ENCODE results near the gene EFCAB6.

EFCAB6 gene

DNA sequence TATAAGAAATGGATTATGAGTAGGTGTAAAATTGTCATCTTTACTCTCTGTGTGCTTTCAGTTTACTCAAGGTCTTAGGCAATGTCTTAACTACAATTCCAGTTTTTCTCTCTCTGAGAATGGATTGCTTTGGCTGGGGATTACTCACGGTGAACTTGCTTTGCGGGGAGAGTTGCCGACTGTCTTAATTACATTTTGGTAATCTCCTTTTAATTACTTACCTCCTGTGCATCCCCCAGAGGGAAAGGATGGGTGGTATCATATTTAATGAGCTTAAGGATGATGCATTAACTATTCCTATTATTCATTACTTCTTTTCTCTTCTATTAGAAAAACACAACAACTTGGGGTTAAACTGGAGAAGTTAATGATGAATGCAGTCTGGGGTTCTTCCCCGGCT is 240.9 kb downstream of the EFCAB6 start:
- in situ Hi-C loops (cut with HindIII; ENCODE audit: low pct_ligation_motif_present, low sequenced_read_pairs), result no loop called here
- no peaks in the 10 kb centered on the region for H3K36me3 ChIP-seq (replicated peaks)

GRCh38 chr22:43570531-43571165 is 241.5 kb downstream of the EFCAB6 start:
- in situ Hi-C loops (cut with HindIII; ENCODE audit: low pct_ligation_motif_present, low sequenced_read_pairs), result no loop called here
- Histone ChIP-seq H3K27ac (no peak overlapping the region), H3K27me3 (replicated peaks) (no peaks in the 10 kb centered on the region), H3K4me3 (ENCODE audit: low read depth, low read length) (no peak overlapping the region), H3K36me3 (replicated peaks) (no peaks in the 10 kb centered on the region)
- DNase-seq, result no peak
- TF ChIP-seq CTCF (IDR thresholded peaks at IDR 0.05; ENCODE audit: low read depth, low read length, missing control alignments), result no peak

More for the DNA sequence above, 240.9 kb downstream of the EFCAB6 start:
- DNase-seq, result no peak
- Histone ChIP-seq H3K4me3 (ENCODE audit: low read depth, low read length) (no peak overlapping the region), H3K27ac (no peak overlapping the region), H3K27me3 (replicated peaks) (no peaks in the 10 kb centered on the region)
- TF ChIP-seq CTCF (IDR thresholded peaks at IDR 0.05; ENCODE audit: low read depth, low read length, missing control alignments), result no peak

DNA sequence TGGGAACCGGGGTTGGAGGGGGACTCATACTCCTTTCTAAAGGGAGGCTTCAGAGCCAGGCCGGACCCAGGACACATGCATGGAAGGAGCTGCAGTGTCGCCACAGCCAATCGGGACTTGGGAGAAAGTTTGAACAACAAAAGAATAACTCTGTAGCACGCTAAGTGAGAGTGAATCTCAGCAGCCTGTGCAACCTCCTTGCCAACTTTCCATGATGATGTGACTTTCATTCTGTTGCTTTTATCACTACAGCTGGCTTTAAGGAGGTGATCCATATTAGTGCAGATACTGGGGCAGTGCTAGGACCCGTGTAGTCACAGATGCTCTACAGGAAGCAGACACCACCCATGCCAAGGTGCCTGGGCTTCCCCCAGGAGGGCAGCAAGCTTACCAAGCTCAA is 243.0 kb downstream of the EFCAB6 start:
- DNase-seq, result no peak
- in situ Hi-C loops (cut with HindIII; ENCODE audit: low pct_ligation_motif_present, low sequenced_read_pairs), result no loop called here

DNA sequence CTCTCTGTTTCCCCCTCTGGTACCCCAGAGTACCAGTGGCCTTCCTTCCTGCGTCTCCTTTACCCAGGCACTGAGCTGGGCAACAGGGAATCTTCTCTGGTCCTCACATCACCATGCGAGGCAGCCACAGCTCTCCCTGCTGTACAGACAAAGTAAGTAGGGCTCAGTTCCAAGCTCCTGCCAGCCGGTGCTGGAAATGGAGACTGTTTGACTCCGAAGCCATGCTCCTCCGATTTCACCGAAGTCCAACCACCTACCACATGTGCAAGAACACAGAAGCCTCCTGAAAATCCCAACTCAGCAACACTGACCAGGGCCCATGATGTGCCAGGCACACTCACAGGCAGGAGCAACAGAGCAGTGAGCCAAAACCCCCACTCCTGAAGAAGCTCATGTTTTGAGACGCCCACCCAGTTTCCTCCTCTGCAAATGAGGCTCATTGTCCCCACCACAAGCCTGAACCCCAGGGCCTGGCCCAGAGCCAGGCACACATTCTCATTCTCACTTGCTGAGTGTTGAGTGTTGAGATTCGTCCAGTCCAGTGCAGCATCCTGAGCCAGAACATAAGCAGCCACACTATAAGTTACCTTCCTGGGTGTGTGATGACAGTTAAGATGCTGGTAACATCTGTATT is 244.3 kb downstream of the EFCAB6 start:
- Histone ChIP-seq H3K27ac (no peak overlapping the region), H3K27me3 (replicated peaks) (no peaks in the 10 kb centered on the region), H3K4me3 (ENCODE audit: low read depth, low read length) (no peak overlapping the region), H3K36me3 (replicated peaks) (no peaks in the 10 kb centered on the region)
- no peak for DNase-seq
- in situ Hi-C loops (cut with HindIII; ENCODE audit: low pct_ligation_motif_present, low sequenced_read_pairs), result no loop called here
- no peak for TF ChIP-seq CTCF (IDR thresholded peaks at IDR 0.05; ENCODE audit: low read depth, low read length, missing control alignments)

More for the DNA sequence above, 243.0 kb downstream of the EFCAB6 start:
- Histone ChIP-seq H3K27me3 (replicated peaks) (no peaks in the 10 kb centered on the region), H3K27ac (no peak overlapping the region), H3K36me3 (replicated peaks) (no peaks in the 10 kb centered on the region), H3K4me3 (ENCODE audit: low read depth, low read length) (no peak overlapping the region)
- no peak for TF ChIP-seq CTCF (IDR thresholded peaks at IDR 0.05; ENCODE audit: low read depth, low read length, missing control alignments)

DNA sequence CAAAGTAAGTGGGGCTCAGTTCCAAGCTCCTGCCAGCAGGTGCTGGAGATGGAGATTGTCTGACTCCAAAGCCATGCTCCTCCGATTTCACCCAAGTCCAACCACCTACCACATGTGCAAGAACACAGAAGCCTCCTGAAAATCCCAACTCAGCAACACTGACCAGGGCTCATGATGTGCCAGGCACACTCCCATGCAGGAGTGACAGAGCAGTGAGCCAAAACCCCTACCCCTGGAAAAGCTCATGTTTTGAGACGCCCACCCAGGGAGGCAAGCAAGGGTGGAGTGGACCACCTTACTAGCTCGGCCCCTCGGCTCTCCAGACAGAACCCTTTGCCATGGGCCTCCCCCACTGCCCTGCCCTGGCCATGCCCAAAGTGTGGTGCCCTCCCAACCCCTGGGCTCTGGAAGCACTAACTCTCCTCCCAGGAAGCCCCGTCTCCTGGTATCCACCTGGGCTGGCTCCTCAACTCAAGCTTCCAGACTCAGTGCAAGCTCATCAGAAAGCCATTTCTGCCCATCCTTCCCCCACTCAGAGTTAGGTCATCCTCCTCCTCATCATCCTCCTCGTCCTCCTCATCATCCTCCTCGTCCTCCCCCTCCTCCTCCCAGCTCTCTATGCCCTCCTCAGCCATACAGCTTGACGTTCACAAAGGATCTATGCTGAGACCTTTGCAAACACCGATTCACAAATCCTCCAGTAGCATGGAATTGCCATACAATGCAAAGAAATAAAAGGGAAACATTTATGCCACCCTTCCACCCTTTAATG is 245.4 kb downstream of the EFCAB6 start:
- Histone ChIP-seq H3K36me3 (replicated peaks) (no peaks in the 10 kb centered on the region), H3K4me3 (ENCODE audit: low read depth, low read length) (no peak overlapping the region), H3K27ac (no peak overlapping the region), H3K27me3 (replicated peaks) (no peaks in the 10 kb centered on the region)
- no peak for DNase-seq
- in situ Hi-C loops (cut with HindIII; ENCODE audit: low pct_ligation_motif_present, low sequenced_read_pairs), result no loop called here
- TF ChIP-seq CTCF (IDR thresholded peaks at IDR 0.05; ENCODE audit: low read depth, low read length, missing control alignments), result no peak
